RCC 7860 (cell line): ENCODE data around the gene DBX1.
A peak's percentile ranks its signal among the peaks of the same experiment; 100 is the strongest.
"Not testable (repeated sequence)": the region's sequence is repeated elsewhere in the genome, so short reads cannot be mapped to it uniquely, and the experiment has no call there.

ENCODE experiments used
- DNase-seq: peaks from one replicate; pipeline ENCODE4 v3.0.0-alpha.2; 2015; ENCODE audit warnings: low spot score
- FAIRE-seq: peaks from 2 replicates; lab custom pipeline; 2012; peaks lifted over from hg19 to GRCh38; lab: Jason Lieb, UNC

Gene DBX1

GRCh38 chr11:20161923-20162744 lies 1.9 kb upstream of the DBX1 start:
- FAIRE-seq (no peak), DNase-seq (no peak)

DNA sequence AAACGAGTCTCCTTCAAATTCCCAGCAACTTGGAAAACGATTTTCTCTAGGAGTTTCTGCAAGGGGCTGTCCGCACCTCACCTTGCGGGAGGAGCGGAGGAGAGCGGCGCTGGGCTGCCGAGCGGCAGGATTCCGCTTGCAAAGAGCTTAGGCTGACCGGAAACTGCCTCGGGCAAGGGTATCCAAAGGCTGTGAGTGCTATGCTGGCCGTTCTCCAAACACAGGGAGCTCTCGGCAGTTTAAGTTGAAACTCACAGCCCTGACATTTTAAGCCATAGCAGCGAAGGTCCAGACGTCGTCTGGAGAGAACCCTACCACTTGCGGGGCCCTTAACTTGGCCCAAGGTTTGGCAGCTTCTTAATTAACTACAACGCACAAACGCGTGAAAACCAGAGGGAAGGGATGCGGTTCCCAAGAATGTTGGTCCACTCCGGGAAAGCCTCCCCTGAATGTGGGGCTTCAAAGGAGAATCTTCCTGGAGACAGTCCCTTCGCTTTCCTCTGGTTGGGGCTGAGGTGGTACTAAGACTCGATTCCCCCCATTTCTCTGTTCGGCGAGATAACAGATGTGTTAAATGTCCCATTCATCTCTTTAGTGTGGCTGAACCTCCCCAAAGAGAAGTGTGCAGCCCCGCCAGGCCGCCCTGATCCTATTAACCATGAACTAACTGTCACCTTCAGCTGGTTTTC lies 1.1 kb upstream of the DBX1 start:
- FAIRE-seq (no peak), DNase-seq (no peak)

- no peak for DNase-seq
Measured at GRCh38 chr11:20159466-20160381, 551 bp downstream of the DBX1 start.

DNA sequence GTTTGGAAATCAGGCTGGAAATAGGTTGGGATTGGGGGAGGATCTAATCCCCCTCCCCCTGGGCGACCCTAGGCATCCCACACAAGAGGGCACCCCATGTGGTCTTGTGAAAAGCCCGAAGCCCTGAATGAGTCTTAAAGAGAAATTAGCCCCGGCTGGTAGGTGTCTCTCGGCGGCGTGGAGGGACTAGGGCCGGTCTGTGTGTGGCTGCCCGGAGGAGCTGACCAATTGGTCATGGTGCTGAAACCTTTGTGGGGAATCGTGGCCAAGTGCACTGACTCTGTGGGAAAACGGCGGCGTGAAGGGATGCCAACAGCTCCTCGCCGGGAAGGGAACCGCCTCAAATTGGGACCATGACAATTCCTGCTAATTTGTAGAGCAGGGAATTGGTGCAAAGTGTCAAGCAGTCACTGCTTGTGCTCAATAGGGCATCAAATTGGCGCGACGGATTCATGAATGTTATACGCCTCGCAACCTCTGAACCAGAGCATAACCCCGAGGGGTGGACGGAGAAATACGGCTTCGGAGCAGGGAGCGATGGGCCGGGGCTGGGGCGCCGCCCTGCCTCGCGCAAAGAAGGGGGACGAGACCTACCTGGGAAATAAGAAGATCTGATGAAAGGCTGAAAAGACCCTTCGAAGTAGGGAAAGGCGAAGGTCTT lies 1.5 kb downstream of the DBX1 start:
- no peak for FAIRE-seq
- DNase-seq: no peak

More at GRCh38 chr11:20159466-20160381, 551 bp downstream of the DBX1 start:
- FAIRE-seq: no peak

GRCh38 chr11:20157728-20158127 lies 2.5 kb downstream of the DBX1 start:
- DNase-seq: no peak
- no peak for FAIRE-seq

- no peak for FAIRE-seq
Measured at GRCh38 chr11:20156876-20157613, 3.2 kb downstream of the DBX1 start.

DNA sequence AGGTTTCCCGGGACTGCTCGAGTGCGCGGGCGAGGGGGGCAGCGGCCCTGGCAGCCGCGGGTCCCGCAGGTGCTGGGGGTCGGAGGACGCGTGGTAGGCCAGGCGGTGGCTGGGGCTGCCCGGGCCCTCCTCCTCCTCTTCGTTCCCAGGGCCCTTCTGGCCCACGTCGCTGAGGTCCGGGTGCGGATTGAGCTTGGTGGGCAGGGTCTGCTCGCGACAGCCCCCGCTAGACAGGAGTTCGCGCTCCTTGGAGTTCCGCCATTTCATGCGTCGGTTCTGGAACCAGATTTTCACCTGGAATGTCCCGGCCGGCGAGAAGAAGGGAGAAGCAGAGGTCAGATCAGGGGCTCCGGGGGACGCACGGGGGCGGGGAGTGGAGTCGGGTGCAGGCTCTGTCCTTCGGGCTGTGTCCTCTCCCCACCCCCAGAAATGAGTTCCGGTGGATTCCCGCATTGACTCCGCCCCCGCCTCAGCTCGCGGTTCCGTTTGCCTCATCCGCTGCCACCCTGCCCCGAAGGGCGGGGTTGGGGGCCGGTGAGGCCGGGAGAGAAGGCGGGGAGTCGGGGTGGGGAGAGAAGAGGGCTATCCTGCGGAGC lies 3.9 kb downstream of the DBX1 start:
- no peak for DNase-seq
- no peak for FAIRE-seq

More at GRCh38 chr11:20156876-20157613, 3.2 kb downstream of the DBX1 start:
- no peak for DNase-seq

GRCh38 chr11:20155683-20156279 lies 4.5 kb downstream of the DBX1 start:
- FAIRE-seq (no peak), DNase-seq (no peak)

- no peak for FAIRE-seq
- no peak for DNase-seq
Measured at GRCh38 chr11:20154381-20154780, 5.9 kb downstream of the DBX1 start.

GRCh38 chr11:20138707-20139106 lies 21.6 kb downstream of the DBX1 start:
- no peak for DNase-seq
- FAIRE-seq: no peak

GRCh38 chr11:20137637-20138036 lies 22.6 kb downstream of the DBX1 start:
- DNase-seq (no peak), FAIRE-seq (no peak)

DNA sequence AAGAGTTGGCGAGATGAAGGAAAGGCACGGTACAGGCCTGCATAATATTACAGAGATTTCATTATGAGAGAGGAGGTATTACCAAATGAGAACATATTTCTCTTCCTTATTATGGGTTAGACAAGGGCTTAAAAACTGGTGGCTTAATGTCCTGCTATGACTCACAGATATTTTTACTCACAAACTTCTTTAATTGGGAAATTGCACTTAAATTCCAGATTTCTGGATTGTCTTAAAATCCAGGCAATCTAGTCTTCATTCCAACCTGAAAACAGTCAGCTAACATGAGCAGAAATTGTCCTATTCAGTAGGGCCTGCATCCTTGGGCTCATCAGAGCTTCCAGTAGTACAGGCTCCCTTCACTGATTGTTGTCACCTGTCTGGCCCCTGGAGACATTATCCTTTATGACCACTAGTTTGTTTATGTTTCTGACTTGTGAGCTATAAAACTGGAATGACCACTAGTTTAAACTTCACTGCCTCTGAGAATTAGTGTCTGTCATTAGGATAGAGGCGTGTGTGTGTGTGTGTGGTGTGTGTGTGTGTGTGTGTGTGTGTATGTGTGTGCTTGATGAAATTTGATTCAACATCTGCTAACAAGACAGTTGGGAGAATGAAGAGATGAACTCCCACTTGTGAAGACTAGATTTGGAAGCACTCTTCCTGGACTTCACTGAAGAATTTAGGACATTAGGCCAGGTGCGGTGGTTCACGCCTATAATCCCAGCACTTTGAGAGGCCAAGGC lies 25.1 kb downstream of the DBX1 start:
- FAIRE-seq: no peak
- DNase-seq: no peak

DNA sequence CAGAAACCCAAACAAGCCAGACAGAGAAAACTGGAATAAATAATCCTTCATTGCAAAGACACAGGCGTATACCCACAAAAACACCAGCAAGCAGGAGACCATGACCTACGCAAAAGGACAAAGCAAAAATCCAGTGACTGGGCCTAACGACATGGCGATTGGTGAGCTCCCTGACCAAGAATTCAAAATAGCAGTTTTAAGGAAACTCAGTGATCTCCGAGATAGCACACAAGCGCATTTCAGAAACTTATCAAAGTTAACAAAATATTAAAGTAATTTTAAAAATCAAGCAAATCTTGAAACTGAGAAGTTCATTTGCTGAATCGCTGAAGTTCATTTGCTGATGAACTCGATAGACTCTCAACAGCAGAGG lies 27.6 kb downstream of the DBX1 start:
- no peak for DNase-seq
- no peak for FAIRE-seq

GRCh38 chr11:20131788-20132666 lies 28.2 kb downstream of the DBX1 start:
- peak; percentile 26 for DNase-seq
- FAIRE-seq: no peak

GRCh38 chr11:20129665-20130064 lies 30.6 kb downstream of the DBX1 start:
- no peak for DNase-seq
- no peak for FAIRE-seq

DNA sequence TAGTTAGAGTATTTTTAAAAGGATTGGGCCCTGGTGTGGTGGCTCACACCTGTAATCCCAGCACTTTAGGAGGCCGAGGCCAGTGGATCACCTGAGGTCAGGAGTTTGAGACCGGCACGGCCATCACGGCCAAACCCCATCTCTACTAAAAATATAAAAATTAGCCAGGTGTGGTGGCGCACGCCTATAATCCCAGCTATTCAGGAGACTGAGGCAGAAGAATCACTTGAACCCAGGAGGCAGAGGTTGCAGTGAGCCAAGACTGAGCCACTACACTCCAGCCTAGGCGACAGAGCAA lies 31.8 kb downstream of the DBX1 start:
- not testable (repeated sequence) for FAIRE-seq, DNase-seq

GRCh38 chr11:20127671-20128527 lies 32.4 kb downstream of the DBX1 start:
- FAIRE-seq (no peak), DNase-seq (peak; percentile 20)
